Liver (tissue), 3 donors: ENCODE data around the gene EHD4.

Source experiments
- EGR1 ChIP-seq, 2 donors: IDR thresholded peaks; 2 replicates each; pipeline ENCODE4 v1.6.1; 2016 to 2018; ENCODE audit warnings: antibody characterized with exemption in 2 of 2, low read depth in 2 of 2
- FOXA1 ChIP-seq: IDR thresholded peaks from 2 replicates; pipeline ENCODE4 v1.6.1; 2016; ENCODE audit warnings: antibody characterized with exemption
- GABPA ChIP-seq, 2 donors: IDR thresholded peaks in 1 of 2; conservative IDR thresholded peaks in 1 of 2; 2 replicates each; pipeline ENCODE4 v1.6.1; 2016; ENCODE audit warnings: antibody characterized with exemption in 2 of 2, mild to moderate bottlenecking in 1 of 2, moderate library complexity in 1 of 2
- HNF4G ChIP-seq: IDR thresholded peaks from 2 replicates; pipeline ENCODE4 v1.6.1; 2016; ENCODE audit warnings: antibody characterized with exemption
- JUND ChIP-seq, 2 donors: IDR thresholded peaks; 2 replicates each; pipeline ENCODE4 v1.6.1; 2016; ENCODE audit warnings: antibody characterized with exemption in 2 of 2
- RAD21 ChIP-seq, 2 donors: IDR thresholded peaks; 2 replicates each; pipeline ENCODE4 v1.6.1; 2016; ENCODE audit warnings: antibody characterized with exemption in 2 of 2, mild to moderate bottlenecking in 2 of 2
- SP1 ChIP-seq: IDR thresholded peaks from 2 replicates; pipeline ENCODE4 v1.6.1; 2018; ENCODE audit warnings: antibody characterized with exemption, mild to moderate bottlenecking
- TAF1 ChIP-seq: conservative IDR thresholded peaks from 2 replicates; pipeline ENCODE4 v1.6.1; 2016; ENCODE audit warnings: antibody characterized with exemption, mild to moderate bottlenecking
- YY1 ChIP-seq: IDR thresholded peaks from 2 replicates; pipeline ENCODE4 v1.6.1; 2016; ENCODE audit warnings: antibody characterized with exemption, mild to moderate bottlenecking
- TF ChIP-seq, protein P1 (sequence below): IDR thresholded peaks from 2 replicates; pipeline ENCODE4 v1.6.1; 2016; ENCODE audit warnings: antibody characterized with exemption
- TF ChIP-seq, protein P2 (sequence below): fragments of 150-350 bp; IDR thresholded peaks from 2 replicates; pipeline ENCODE4 v1.5.1; 2017; ENCODE audit warnings: improper control_type of control experiment, low read depth, low read length; ENCODE audit not compliant: missing input control
- TF ChIP-seq, protein P3 (sequence below): IDR thresholded peaks from 2 replicates; pipeline ENCODE4 v1.6.1; 2016; ENCODE audit warnings: antibody characterized with exemption, mild to moderate bottlenecking
- TF ChIP-seq, protein P4 (sequence below): IDR thresholded peaks from 2 replicates; pipeline ENCODE4 v1.6.1; 2016; ENCODE audit warnings: antibody characterized with exemption
- TF ChIP-seq, protein P5 (sequence below): IDR thresholded peaks from 2 replicates; pipeline ENCODE4 v1.6.1; 2016; ENCODE audit warnings: antibody characterized with exemption
- donor health status: healthy.
- donor health status: healthy.

- TF ChIP-seq, protein P1, sequence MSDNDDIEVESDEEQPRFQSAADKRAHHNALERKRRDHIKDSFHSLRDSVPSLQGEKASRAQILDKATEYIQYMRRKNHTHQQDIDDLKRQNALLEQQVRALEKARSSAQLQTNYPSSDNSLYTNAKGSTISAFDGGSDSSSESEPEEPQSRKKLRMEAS: no peak
- TF ChIP-seq HNF4G (no peak), SP1 (no peak), FOXA1 (no peak), JUND (IDR thresholded peaks at IDR 0.05) (no peak), GABPA (IDR thresholded peaks at IDR 0.05 in 1 of 2, conservative IDR thresholded peaks at IDR 0.05 in 1 of 2) (no peak), EGR1 (IDR thresholded peaks at IDR 0.05; ENCODE audit: low read depth in 2 of 2) (no peak), YY1 (no peak), RAD21 (IDR thresholded peaks at IDR 0.05) (no peak), TAF1 (no peak)
- TF ChIP-seq, protein P2, sequence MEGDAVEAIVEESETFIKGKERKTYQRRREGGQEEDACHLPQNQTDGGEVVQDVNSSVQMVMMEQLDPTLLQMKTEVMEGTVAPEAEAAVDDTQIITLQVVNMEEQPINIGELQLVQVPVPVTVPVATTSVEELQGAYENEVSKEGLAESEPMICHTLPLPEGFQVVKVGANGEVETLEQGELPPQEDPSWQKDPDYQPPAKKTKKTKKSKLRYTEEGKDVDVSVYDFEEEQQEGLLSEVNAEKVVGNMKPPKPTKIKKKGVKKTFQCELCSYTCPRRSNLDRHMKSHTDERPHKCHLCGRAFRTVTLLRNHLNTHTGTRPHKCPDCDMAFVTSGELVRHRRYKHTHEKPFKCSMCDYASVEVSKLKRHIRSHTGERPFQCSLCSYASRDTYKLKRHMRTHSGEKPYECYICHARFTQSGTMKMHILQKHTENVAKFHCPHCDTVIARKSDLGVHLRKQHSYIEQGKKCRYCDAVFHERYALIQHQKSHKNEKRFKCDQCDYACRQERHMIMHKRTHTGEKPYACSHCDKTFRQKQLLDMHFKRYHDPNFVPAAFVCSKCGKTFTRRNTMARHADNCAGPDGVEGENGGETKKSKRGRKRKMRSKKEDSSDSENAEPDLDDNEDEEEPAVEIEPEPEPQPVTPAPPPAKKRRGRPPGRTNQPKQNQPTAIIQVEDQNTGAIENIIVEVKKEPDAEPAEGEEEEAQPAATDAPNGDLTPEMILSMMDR: no peak
- TF ChIP-seq, protein P3, sequence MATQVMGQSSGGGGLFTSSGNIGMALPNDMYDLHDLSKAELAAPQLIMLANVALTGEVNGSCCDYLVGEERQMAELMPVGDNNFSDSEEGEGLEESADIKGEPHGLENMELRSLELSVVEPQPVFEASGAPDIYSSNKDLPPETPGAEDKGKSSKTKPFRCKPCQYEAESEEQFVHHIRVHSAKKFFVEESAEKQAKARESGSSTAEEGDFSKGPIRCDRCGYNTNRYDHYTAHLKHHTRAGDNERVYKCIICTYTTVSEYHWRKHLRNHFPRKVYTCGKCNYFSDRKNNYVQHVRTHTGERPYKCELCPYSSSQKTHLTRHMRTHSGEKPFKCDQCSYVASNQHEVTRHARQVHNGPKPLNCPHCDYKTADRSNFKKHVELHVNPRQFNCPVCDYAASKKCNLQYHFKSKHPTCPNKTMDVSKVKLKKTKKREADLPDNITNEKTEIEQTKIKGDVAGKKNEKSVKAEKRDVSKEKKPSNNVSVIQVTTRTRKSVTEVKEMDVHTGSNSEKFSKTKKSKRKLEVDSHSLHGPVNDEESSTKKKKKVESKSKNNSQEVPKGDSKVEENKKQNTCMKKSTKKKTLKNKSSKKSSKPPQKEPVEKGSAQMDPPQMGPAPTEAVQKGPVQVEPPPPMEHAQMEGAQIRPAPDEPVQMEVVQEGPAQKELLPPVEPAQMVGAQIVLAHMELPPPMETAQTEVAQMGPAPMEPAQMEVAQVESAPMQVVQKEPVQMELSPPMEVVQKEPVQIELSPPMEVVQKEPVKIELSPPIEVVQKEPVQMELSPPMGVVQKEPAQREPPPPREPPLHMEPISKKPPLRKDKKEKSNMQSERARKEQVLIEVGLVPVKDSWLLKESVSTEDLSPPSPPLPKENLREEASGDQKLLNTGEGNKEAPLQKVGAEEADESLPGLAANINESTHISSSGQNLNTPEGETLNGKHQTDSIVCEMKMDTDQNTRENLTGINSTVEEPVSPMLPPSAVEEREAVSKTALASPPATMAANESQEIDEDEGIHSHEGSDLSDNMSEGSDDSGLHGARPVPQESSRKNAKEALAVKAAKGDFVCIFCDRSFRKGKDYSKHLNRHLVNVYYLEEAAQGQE: no peak
- TF ChIP-seq, protein P4, sequence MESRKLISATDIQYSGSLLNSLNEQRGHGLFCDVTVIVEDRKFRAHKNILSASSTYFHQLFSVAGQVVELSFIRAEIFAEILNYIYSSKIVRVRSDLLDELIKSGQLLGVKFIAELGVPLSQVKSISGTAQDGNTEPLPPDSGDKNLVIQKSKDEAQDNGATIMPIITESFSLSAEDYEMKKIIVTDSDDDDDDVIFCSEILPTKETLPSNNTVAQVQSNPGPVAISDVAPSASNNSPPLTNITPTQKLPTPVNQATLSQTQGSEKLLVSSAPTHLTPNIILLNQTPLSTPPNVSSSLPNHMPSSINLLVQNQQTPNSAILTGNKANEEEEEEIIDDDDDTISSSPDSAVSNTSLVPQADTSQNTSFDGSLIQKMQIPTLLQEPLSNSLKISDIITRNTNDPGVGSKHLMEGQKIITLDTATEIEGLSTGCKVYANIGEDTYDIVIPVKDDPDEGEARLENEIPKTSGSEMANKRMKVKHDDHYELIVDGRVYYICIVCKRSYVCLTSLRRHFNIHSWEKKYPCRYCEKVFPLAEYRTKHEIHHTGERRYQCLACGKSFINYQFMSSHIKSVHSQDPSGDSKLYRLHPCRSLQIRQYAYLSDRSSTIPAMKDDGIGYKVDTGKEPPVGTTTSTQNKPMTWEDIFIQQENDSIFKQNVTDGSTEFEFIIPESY: no peak
- TF ChIP-seq, protein P5, sequence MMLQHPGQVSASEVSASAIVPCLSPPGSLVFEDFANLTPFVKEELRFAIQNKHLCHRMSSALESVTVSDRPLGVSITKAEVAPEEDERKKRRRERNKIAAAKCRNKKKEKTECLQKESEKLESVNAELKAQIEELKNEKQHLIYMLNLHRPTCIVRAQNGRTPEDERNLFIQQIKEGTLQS: no peak
Measured at GRCh38 chr15:41886741-41887140, 85.6 kb downstream of the EHD4 start.
